Body of pancreas (tissue), 4 donors: ENCODE results near the gene NMBR.
"Not testable (repeated sequence)": the region's sequence is repeated elsewhere in the genome, so short reads cannot be mapped to it uniquely, and the experiment has no call there.

Experiments
- CTCF ChIP-seq, 7 experiments: fragments of 450-650 bp in 4 of 7; fragments of 200-600 bp in 3 of 7; sonication (generic) in 3 of 7; IDR thresholded peaks; one replicate each; pipeline ENCODE4 v1.5.1; 2016 to 2019; ENCODE audit warnings: antibody characterized with exemption in 7 of 7
- POLR2A ChIP-seq, 3 donors: fragments of 450-650 bp; IDR thresholded peaks; one replicate each; pipeline ENCODE4 v1.6.1; 2016; ENCODE audit warnings: antibody characterized with exemption in 3 of 3, mild to moderate bottlenecking in 2 of 3

GRCh38 chr6:142062861-142063260 is 84.1 kb downstream of the NMBR start:
- TF ChIP-seq CTCF, POLR2A (IDR thresholded peaks at IDR 0.05): not testable (repeated sequence)
